ENCODE measurements around the gene URGCP.
A peak's percentile ranks its signal among the peaks of the same experiment; 100 is the strongest.

The URGCP gene

GRCh38 chr7:43906331-43907010, at the start of gene URGCP:
Gene URGCP (minus strand): TSS chr7:43906596. CDS start chr7:43906575, 21 bp downstream.
- peak; percentile 90 for DNase-seq (ENCODE audit: low spot score)

DNA sequence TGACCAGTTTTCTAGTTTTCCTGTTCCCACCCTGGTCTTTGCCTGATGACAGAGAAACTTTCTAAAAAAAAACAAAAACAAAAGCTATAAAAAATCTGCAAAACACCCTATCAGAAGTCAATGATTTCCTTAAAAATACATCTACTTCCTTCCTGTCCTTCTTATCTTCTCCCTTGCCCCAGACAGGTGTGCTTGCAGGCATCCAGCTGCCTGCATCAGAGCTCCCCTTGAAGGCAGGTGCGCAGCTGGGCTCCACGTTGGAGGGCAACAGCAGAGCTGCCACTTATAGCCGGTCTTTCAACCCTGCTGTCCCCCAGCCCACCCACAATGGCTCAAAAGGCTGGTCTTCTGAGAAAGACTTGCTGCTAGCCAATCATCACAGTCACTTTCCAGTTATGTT, 49.6 kb upstream of the URGCP start:
- DNase-seq (ENCODE audit: low spot score) = no peak

DNA sequence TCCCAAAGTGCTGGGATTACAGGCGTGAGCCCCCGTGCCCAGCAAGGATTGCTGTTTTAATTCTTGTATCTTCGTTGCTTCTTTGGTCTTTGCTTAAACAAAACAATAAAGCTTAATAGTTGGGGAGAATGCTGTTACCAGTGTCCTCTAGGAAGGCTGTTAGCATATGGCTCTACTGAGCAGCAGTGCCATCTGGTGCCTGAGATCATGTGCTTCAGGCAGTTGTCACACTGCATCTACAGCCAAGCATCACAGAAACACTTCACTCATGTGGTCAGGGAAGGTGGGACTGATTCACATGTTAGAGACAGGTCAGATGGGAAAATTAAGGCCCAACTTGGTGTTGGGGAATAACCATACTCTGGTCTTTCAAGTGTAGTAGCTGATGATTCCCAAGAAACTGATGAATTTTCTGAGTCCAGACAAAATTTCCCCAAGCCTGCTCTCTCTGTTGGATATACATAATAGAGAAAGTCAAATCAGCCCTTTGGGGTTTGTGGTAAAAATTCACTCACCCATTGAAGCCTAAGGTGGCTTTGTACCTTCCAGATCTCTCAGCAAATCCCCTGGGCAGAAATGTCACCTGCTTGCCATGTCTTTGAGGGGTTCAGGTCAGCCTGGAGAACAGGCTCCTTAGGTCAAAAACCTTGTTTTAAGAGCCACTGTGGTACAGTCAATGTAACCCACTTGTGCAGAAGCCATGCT, 48.3 kb upstream of the URGCP start:
- DNase-seq (ENCODE audit: low spot score) = peak; percentile 79

GRCh38 chr7:43953071-43953470, 46.7 kb upstream of the URGCP start:
- no peak for DNase-seq (ENCODE audit: low spot score)

- no peak for DNase-seq (ENCODE audit: low spot score)
Measured at GRCh38 chr7:43952028-43952427, 45.6 kb upstream of the URGCP start.

GRCh38 chr7:43944286-43944685, 37.9 kb upstream of the URGCP start:
- DNase-seq (ENCODE audit: low spot score) = no peak

GRCh38 chr7:43943417-43944187, 37.2 kb upstream of the URGCP start:
- DNase-seq (ENCODE audit: low spot score) = no peak

DNA sequence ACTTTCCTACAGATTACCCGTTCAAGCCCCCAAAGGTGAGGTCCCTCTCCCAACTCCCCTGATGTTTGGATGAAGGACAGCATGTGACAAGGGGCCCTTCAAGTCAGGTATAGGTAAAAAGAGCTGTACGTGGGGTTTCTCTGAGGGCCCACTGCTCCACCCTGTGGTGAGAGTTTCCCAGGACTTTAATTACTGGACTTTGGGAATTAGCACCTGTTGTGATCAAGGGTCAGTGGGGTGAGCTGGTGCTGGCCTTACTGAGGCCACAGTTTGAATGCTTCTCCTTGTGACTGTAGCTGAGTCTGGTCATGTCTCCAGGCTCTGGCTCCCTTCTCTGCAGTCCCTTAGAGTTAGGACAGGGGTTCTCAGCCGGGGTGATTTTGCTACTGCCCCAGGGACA, 36.6 kb upstream of the URGCP start:
- no peak for DNase-seq (ENCODE audit: low spot score)

- no peak for DNase-seq (ENCODE audit: low spot score)
Measured at GRCh38 chr7:43942250-43942649, 35.9 kb upstream of the URGCP start.

GRCh38 chr7:43938892-43939482, 32.6 kb upstream of the URGCP start:
- no peak for DNase-seq (ENCODE audit: low spot score)

- DNase-seq (ENCODE audit: low spot score) = no peak
Measured at GRCh38 chr7:43937444-43937843, 31.0 kb upstream of the URGCP start.

- DNase-seq (ENCODE audit: low spot score) = no peak
Measured at GRCh38 chr7:43933902-43934560, 27.6 kb upstream of the URGCP start.

DNA sequence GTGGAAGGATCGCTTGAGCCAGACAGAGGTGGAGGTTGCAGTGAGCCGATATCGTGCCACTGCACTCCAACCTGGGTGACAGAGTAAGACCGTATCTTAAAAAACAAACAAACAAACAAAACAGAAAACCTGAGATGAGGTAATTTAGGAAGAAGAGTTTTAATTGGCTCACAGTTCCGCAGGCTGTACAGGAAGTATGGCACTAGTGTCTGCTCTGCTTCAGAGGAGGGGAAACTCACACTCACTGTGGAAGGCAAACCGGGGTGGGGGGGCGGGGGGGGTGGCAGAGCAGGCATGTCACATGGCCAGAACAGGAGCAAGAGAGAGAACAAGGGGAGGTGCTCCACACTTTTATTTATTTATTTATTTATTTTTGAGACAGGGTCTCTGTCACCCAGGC, 24.9 kb upstream of the URGCP start:
- no peak for DNase-seq (ENCODE audit: low spot score)

- DNase-seq (ENCODE audit: low spot score) = no peak
Measured at GRCh38 chr7:43929529-43930457, 23.4 kb upstream of the URGCP start.

DNA sequence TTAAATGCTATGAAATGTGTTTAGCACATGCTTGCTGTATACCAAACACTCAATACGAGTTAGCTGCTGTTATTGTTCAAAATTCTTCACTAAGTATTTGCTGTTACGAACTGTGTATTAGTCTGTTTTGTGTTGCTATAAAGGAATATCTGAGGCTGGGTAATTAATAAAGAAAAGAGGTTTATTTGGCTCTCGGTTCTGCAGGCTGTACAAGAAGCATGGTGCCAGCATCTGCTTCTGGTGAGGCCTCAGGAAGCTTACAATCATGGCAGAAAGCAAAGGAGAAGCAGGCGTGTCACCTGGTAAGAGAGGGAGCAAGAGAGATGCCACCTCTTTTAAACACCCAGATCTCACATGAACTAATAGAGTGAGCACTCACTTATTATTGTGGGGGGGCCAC, 21.4 kb upstream of the URGCP start:
- DNase-seq (ENCODE audit: low spot score) = no peak

DNA sequence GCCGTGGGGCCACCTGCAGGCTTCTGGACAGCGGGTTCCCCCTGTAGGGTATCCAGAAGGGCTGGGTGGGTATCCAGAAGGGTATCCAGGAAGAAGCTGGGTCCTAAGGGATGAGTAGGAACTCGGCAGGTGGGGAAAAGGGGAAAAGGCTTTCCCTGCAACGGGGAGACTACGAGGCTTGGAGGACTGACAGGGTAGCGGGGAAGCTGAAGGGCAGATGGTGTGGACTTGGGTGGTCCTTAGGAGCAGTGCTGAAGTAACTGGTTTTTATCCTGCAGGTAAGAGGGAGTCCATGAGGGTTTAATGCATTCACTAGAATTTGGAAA, 20.4 kb upstream of the URGCP start:
- no peak for DNase-seq (ENCODE audit: low spot score)

GRCh38 chr7:43925984-43926797, 19.8 kb upstream of the URGCP start, which contains the start of gene UBE2D4:
Gene UBE2D4 (plus strand): TSS chr7:43926436. CDS start chr7:43926533, 97 bp downstream.
- DNase-seq (ENCODE audit: low spot score) = peak; percentile 96

- DNase-seq (ENCODE audit: low spot score) = no peak
Measured at GRCh38 chr7:43922726-43923125, 16.3 kb upstream of the URGCP start.

- no peak for DNase-seq (ENCODE audit: low spot score)
Measured at GRCh38 chr7:43921423-43921822, 15.0 kb upstream of the URGCP start.

DNA sequence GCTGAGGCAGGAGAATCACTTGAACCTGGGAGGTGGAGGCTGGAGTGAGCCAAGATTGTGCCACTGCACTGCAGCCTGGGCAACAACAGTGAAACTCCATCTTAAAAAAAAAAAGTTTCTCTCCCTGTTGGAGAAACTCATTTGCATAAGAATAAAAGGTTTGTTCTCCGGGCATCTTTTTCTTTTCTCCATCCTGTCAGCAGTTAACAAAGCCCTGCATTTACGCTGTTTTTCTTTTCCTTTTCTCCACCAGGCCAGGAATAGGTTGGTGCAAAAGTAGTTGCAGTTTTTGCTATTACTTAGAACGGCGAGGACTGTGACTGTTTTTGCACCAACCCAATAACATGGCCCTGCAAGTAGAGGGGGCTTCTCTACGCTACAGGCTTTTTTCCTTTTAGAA, 9.5 kb upstream of the URGCP start:
- no peak for DNase-seq (ENCODE audit: low spot score)
